HG02981 (cell line): ENCODE measurements around the gene MRPL16.
"Not testable (repeated sequence)": the region's sequence is repeated elsewhere in the genome, so short reads cannot be mapped to it uniquely, and the experiment has no call there.

Experiments used
- ATAC-seq: cut with Tn5 transposase; IDR thresholded peaks from one replicate; pipeline ENCODE4 v1.9.1; 2021; ENCODE audit warnings: mild to moderate bottlenecking, moderate library complexity; ENCODE audit not compliant: unreplicated experiment

Gene MRPL16

GRCh38 chr11:59813364-59813763 is 2.8 kb upstream of the MRPL16 start:
- ATAC-seq, result no peak

- ATAC-seq, result no peak
Observed at GRCh38 chr11:59812220-59812619, 1.6 kb upstream of the MRPL16 start.

- no peak for ATAC-seq
Observed at GRCh38 chr11:59810911-59811259, 307 bp upstream of the MRPL16 start.

- no peak for ATAC-seq
Observed at GRCh38 chr11:59807047-59807610, 3.4 kb downstream of the MRPL16 start.

GRCh38 chr11:59804061-59804460 is 6.5 kb downstream of the MRPL16 start:
- no peak for ATAC-seq

GRCh38 chr11:59802639-59803176 is 7.9 kb downstream of the MRPL16 start:
- ATAC-seq, result peak; percentile 66

- ATAC-seq, result peak; percentile 24
Observed at GRCh38 chr11:59801981-59802638, 8.5 kb downstream of the MRPL16 start.

- no peak for ATAC-seq
Observed at GRCh38 chr11:59801160-59801706, 9.3 kb downstream of the MRPL16 start.

- ATAC-seq, result no peak
Observed at GRCh38 chr11:59800390-59801025, 10.1 kb downstream of the MRPL16 start.

- ATAC-seq, result no peak
Observed at GRCh38 chr11:59794417-59794816, 16.2 kb downstream of the MRPL16 start.

GRCh38 chr11:59792507-59792906 is 18.1 kb downstream of the MRPL16 start:
- ATAC-seq, result no peak

GRCh38 chr11:59791639-59792038 is 18.9 kb downstream of the MRPL16 start:
- no peak for ATAC-seq

GRCh38 chr11:59787816-59788215 is 22.8 kb downstream of the MRPL16 start:
- no peak for ATAC-seq

- ATAC-seq, result no peak
Observed at GRCh38 chr11:59787255-59787588, 23.4 kb downstream of the MRPL16 start.

GRCh38 chr11:59785818-59786217 is 24.8 kb downstream of the MRPL16 start:
- ATAC-seq, result no peak

- ATAC-seq, result not testable (repeated sequence)
Observed at GRCh38 chr11:59784441-59784840, 26.1 kb downstream of the MRPL16 start.

- no peak for ATAC-seq
Observed at GRCh38 chr11:59783632-59784090, 26.9 kb downstream of the MRPL16 start.

GRCh38 chr11:59782080-59782479 is 28.5 kb downstream of the MRPL16 start:
- ATAC-seq, result no peak

- no peak for ATAC-seq
Observed at GRCh38 chr11:59779487-59779886, 31.1 kb downstream of the MRPL16 start.

- ATAC-seq, result no peak
Observed at GRCh38 chr11:59778122-59778521, 32.5 kb downstream of the MRPL16 start.

GRCh38 chr11:59777104-59777503 is 33.5 kb downstream of the MRPL16 start:
- ATAC-seq, result no peak
